Endodermal cell (in vitro differentiated cells): ENCODE data around the gene TKFC. TPM values are rescaled to one million over a fixed set of nuclear protein-coding genes. Genes with fewer than 3 reads are reported as not detected.

ENCODE experiments used
- DNase-seq: peaks from one replicate; pipeline ENCODE4 v3.0.0-alpha.2; 2017
- H3K27ac ChIP-seq: 2 replicates; pipeline ENCODE4 v1.5.1; 2013; ENCODE audit warnings: mild to moderate bottlenecking, low read depth, low read length, moderate library complexity
- H3K27me3 ChIP-seq: 2 replicates; pipeline ENCODE4 v1.6.1; 2013; ENCODE audit warnings: mild to moderate bottlenecking, low read length, moderate library complexity; ENCODE audit not compliant: insufficient read depth, control insufficient read depth, poor library complexity, severe bottlenecking
- H3K36me3 ChIP-seq: 2 replicates; pipeline ENCODE4 v1.7.0; 2013; ENCODE audit warnings: mild to moderate bottlenecking, low read length, moderate library complexity; ENCODE audit not compliant: control insufficient read depth, insufficient read depth
- H3K4me1 ChIP-seq: one replicate; pipeline ENCODE4 v1.7.0; 2013; ENCODE audit warnings: low read length; ENCODE audit not compliant: control insufficient read depth, insufficient read depth
- H3K4me3 ChIP-seq: 2 replicates; pipeline ENCODE4 v1.5.1; 2013; ENCODE audit warnings: mild to moderate bottlenecking, low read length, moderate library complexity
- H3K9ac ChIP-seq: 2 replicates; pipeline ENCODE4 v1.6.1; 2013; ENCODE audit warnings: mild to moderate bottlenecking, low read length, moderate library complexity; ENCODE audit not compliant: poor library complexity, severe bottlenecking; ENCODE audit errors: extremely low read depth
- H3K9me3 ChIP-seq: 2 replicates; pipeline ENCODE4 v1.6.1; 2013; ENCODE audit warnings: mild to moderate bottlenecking, low read length, moderate library complexity; ENCODE audit not compliant: control insufficient read depth
- H3K27ac Mint-ChIP-seq: 2 replicates; pipeline ENCODE4 v1.8.0; 2020; ENCODE audit warnings: mixed read lengths
- H3K27me3 Mint-ChIP-seq: 2 replicates; pipeline ENCODE4 v1.8.0; 2021; ENCODE audit warnings: mild to moderate bottlenecking, mixed read lengths; ENCODE audit not compliant: insufficient read depth
- H3K36me3 Mint-ChIP-seq: 2 replicates; pipeline ENCODE4 v1.8.0; 2020; ENCODE audit warnings: low read depth, mixed read lengths
- H3K4me1 Mint-ChIP-seq: 2 replicates; pipeline ENCODE4 v1.8.0; 2020; ENCODE audit warnings: mixed read lengths
- H3K4me3 Mint-ChIP-seq: 2 replicates; pipeline ENCODE4 v1.8.0; 2020; ENCODE audit warnings: mild to moderate bottlenecking, moderate library complexity, mixed read lengths
- H3K9me3 Mint-ChIP-seq: 2 replicates; pipeline ENCODE4 v1.8.0; 2020; ENCODE audit warnings: mild to moderate bottlenecking, mixed read lengths
- CTCF ChIP-seq: fragments of 200-600 bp; sonication (generic); conservative IDR thresholded peaks from 2 replicates; pipeline ENCODE4 v1.5.0; 2021; ENCODE audit warnings: antibody characterized with exemption, mild to moderate bottlenecking
- WGBS, 2 experiments: methylation state at CpG; one replicate each; pipeline versions ENCODE4 v1.1.5 to v1.1.7; 2013; ENCODE audit warnings: missing lambda C conversion rate in 2 of 2, mixed read lengths in 1 of 2; ENCODE audit not compliant: insufficient coverage in 1 of 2, insufficient read length in 1 of 2; 5-methylcytosine and 5-hydroxymethylcytosine counted together
- total RNA-seq, 2 donors: library from RNA; stranded (reverse); fragmentation: NEBNext Ultra II Directional in 1 of 2; extraction: Animal tissue kit (Norgen Biotek cat#: 25700) in 1 of 2; gene quantifications; 2 replicates in 1 of 2; 3 replicates in 1 of 2; pipeline ENCODE4 v1.2.1, GENCODE V29; 2021

The TKFC gene
- total RNA-seq, 2 donors from 2014 or later: 93.7 to 116 TPM

- Mint-ChIP-seq H3K27ac (no peak overlapping the region), H3K4me3 (no peak overlapping the region)
Measured at GRCh38 chr11:61359516-61359915, 26.5 kb downstream of the TKFC start.

GRCh38 chr11:61361237-61361740 lies 28.3 kb downstream of the TKFC start:
- peak overlapping the region; percentile 99 for H3K9ac ChIP-seq
- peak overlapping the region; percentile 81 for H3K4me3 Mint-ChIP-seq
- peaks cover 23% of the 10 kb centered on the region for H3K36me3 Mint-ChIP-seq
- H3K9me3 Mint-ChIP-seq: no peaks in the 10 kb centered on the region
- H3K36me3 ChIP-seq: peaks cover 28% of the 10 kb centered on the region
- no peaks in the 10 kb centered on the region for H3K27me3 ChIP-seq
- peak overlapping the region; percentile 96 for H3K27ac Mint-ChIP-seq
- DNase-seq: no peak
- H3K27ac ChIP-seq: peak overlapping the region; percentile 100
- no peak for TF ChIP-seq CTCF
- no peaks in the 10 kb centered on the region for H3K9me3 ChIP-seq
- 3 to 6% methylated on average over 6 to 22 of the region's 22 CpGs for WGBS, 2 experiments
- H3K27me3 Mint-ChIP-seq: no peaks in the 10 kb centered on the region
- peak overlapping the region; percentile 98 for H3K4me3 ChIP-seq
- peaks cover 6% of the 10 kb centered on the region for H3K4me1 Mint-ChIP-seq
- no peaks in the 10 kb centered on the region for H3K4me1 ChIP-seq

More at GRCh38 chr11:61359516-61359915, 26.5 kb downstream of the TKFC start:
- Histone ChIP-seq H3K27ac (no peak overlapping the region), H3K4me1 (no peaks in the 10 kb centered on the region), H3K4me3 (no peak overlapping the region), H3K9me3 (no peaks in the 10 kb centered on the region), H3K9ac (no peak overlapping the region), H3K27me3 (no peaks in the 10 kb centered on the region), H3K36me3 (peaks cover 13% of the 10 kb centered on the region)
- Mint-ChIP-seq H3K27me3 (no peaks in the 10 kb centered on the region), H3K4me1 (peaks cover 6% of the 10 kb centered on the region), H3K36me3 (peaks cover 12% of the 10 kb centered on the region), H3K9me3 (no peaks in the 10 kb centered on the region)
- TF ChIP-seq CTCF: no peak
- no peak for DNase-seq
- WGBS, 2 experiments: 91 to 95% methylated on average over 6 of the region's 6 CpGs

GRCh38 chr11:61361741-61362541 lies 28.9 kb downstream of the TKFC start, which contains the start of the genes CYB561A3 and TMEM138:
Gene CYB561A3 (minus strand): TSS chr11:61361882. CDS start chr11:61356713, 5,169 bp downstream.
Gene TMEM138 (plus strand): TSS chr11:61362374. CDS start chr11:61364391, 2,017 bp downstream.
- H3K27me3 Mint-ChIP-seq: no peaks in the 10 kb centered on the region
- no peaks in the 10 kb centered on the region for H3K4me1 ChIP-seq
- WGBS, 2 experiments: 0 to 1% methylated on average over 25 to 63 of the region's 63 CpGs
- peak within 1 kb of the TSS; percentile 81 for H3K4me3 Mint-ChIP-seq
- H3K36me3 Mint-ChIP-seq: peaks cover 29% of the 10 kb centered on the region
- peak; percentile 96 for DNase-seq
- H3K4me1 Mint-ChIP-seq: peaks cover 6% of the 10 kb centered on the region
- H3K27ac Mint-ChIP-seq: peak within 1 kb of the TSS; percentile 96
- H3K9me3 Mint-ChIP-seq: no peaks in the 10 kb centered on the region
- H3K36me3 ChIP-seq: peaks cover 34% of the 10 kb centered on the region
- H3K9ac ChIP-seq: peak within 1 kb of the TSS; percentile 99
- peak within 1 kb of the TSS; percentile 100 for H3K27ac ChIP-seq
- H3K4me3 ChIP-seq: peak within 1 kb of the TSS; percentile 98
- TF ChIP-seq CTCF: no peak
- no peaks in the 10 kb centered on the region for H3K27me3 ChIP-seq
- no peaks in the 10 kb centered on the region for H3K9me3 ChIP-seq
